CD4-positive, alpha-beta T cell treated with Interleukin-10 for 1 hour (primary cell): ENCODE results near the gene SPTBN1.

ENCODE experiments used
- DNase-seq: peaks from one replicate; pipeline ENCODE4 v3.0.0-alpha.2; 2020

SPTBN1 gene

GRCh38 chr2:54434711-54435110 is 21.4 kb upstream of the SPTBN1 start:
- no peak for DNase-seq

- no peak for DNase-seq
Observed at GRCh38 chr2:54435325-54436226, 20.6 kb upstream of the SPTBN1 start.

DNA sequence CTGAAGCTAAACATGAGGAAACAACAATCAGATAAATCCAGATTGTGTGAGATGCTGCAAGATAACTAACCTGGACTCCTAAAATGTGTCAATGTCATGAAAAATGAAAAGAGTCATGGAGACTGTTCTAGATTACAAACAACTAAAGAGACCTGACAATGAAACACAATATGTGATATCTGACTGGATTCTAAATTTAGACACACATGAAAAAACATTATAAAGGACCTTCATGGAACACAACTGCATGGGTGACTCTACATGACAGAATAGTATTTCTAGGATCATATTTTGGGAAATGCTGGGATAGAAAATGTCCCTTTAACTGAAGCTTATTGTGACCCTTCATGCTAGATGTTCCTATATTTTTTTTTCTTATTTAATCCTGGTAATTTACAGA is 18.5 kb upstream of the SPTBN1 start:
- DNase-seq: no peak

GRCh38 chr2:54438271-54438670 is 17.9 kb upstream of the SPTBN1 start:
- no peak for DNase-seq

DNA sequence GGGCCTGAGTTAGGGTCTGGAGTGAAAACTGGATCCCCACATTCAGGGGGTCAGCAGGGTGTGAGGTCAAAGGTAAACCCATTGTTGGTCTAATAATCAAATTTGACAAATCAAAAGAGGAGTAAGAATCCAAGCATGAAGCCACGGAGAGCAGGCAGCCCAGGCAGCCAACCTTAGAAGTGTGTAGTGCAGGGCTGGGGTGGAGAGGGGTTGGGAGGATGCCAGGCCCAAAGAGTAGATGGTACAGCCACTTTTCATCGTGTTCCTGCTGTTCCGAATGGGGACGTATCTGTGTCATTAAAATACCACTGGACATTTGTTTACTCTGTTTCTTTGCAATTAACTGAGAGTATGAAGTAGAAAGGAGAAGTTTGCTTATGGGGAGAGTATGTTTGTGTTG is 16.5 kb upstream of the SPTBN1 start:
- no peak for DNase-seq

DNA sequence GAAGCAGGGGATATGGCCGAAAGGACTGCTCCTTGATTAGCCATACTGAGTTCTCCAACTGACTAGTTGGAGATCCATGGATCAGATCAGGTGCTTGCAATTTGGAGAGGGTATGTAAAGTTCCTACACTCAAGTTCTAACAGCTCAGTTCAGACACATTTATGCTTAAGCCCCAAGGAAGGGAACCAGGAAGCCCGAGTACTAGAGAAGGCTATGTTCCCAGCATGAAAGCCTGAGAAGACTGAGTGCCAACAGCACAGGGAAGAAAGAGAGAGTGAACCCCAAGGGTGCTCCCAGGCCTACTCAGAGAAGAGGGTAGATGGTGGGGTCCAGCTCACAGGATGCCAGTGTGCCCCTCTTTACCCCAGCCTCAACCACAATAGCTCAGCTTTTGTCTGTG is 16.1 kb upstream of the SPTBN1 start:
- DNase-seq: no peak

- no peak for DNase-seq
Observed at GRCh38 chr2:54444503-54444902, 11.6 kb upstream of the SPTBN1 start.

- DNase-seq: no peak
Observed at GRCh38 chr2:54446122-54446521, 10.0 kb upstream of the SPTBN1 start.

DNA sequence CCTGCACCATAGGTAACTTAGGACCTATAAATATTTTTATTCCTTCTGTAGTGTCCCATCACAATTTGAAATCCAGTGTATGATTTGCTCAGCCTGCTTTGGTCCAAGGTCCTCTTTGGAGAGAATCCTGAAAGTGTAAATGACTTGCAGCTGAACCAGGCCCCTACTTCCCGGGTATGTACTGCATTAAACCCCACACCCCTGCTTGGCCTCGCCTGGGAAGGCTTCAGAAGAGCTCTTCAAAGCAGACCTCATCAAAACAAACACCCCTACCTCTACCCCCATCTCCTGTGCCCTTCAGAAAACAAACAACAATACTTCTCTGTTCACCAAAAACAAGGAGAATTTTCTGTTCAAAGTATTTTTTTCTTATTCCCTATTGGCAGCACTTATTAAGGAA is 9.5 kb upstream of the SPTBN1 start:
- no peak for DNase-seq

DNA sequence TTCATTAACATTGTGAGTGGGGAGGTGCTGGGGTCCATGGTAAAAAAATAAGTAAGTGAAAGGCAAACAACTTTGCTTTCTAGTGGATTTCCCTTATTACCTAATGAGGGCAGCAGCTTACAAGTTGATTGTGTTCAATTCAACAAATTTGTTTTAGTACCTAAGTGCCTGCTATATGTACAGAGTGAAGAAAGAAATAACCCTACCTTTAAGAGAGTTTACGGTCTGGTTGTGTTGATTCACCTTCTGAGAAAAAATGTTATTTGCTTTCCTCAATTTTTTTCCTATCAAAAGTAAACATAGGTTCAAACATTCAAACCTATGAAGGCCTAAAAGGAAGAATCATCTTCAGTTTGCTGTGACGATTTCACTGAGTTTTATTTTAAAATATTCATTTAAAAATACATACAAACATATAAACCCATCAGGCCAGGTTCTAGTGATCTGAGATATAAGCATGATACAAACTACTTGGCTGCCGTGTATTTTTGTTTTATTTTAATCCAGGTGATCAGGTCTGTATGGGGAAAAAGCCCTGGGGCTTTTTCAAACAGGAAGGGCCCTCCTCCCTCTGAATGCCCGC is 1.5 kb upstream of the SPTBN1 start:
- no peak for DNase-seq

DNA sequence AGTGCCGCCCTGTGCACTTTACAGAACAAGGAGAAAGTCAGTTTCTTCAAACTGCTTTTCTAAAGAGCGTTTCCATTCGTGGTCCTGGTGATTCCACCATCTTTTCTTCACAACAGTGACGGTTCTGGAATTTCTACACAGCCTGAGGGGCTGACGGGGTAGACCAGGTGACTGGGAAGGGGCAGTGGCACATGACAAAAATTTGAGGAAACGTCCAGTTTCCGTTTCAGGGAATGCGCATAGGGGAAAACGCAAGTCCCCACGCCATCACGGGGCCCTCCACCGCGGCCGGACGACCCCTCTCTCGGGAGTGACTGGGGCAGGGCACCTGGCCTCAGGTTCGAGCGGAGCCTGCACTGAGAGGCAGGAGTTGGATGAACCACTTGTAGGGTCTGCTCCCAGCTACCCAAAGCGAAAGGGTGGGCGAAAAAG is 980 bp upstream of the SPTBN1 start:
- DNase-seq: no peak

DNA sequence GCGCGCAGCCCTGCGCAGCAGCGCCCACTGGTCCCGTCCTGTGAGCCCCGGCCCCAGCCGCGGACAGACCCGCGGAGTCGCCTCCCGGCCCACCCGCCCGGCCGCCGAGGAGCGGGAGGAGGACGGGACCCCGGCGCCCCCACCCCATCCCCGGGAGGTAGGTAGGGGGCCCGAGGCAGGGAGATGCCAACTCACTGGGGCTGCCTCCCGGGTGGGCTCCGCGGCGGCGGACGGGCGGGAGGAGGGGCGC is 160 bp downstream of the SPTBN1 start:
- no peak for DNase-seq

GRCh38 chr2:54456612-54457322 is 640 bp downstream of the SPTBN1 start:
- DNase-seq: no peak

DNA sequence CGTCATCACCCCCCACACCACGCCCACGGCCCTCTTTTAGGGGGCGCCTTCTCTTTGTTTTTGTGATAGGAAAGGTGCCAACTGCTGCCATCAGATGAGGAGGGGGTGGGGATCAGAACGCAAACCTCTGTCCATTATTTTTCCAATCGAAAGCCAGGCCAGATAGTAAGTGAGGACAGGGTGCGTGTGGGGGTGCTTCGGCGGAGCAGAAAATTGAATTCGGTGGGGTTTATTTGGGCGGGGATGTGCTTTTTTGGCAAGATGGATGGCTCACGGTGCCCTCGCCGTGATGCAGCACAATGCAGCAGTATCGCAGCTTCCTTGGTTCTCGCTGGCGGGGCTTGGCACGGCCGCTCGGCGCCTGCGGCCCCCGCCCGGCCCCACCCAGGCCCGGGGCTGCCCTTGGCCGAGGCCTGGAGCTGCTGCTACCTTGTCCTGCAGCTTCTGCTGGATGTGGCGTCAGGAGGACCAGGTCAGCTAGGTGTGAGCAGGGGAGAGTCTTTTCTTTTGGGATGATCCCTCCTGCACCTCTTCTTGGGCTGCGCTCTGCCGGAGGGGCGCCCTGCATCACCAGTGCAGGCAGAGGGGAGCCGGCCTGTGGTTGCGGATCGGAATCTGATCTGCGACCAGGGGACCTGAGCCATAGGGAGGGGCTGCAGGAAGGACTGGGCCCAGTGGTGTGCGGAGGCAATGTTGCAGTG is 1.3 kb downstream of the SPTBN1 start:
- DNase-seq: no peak

DNA sequence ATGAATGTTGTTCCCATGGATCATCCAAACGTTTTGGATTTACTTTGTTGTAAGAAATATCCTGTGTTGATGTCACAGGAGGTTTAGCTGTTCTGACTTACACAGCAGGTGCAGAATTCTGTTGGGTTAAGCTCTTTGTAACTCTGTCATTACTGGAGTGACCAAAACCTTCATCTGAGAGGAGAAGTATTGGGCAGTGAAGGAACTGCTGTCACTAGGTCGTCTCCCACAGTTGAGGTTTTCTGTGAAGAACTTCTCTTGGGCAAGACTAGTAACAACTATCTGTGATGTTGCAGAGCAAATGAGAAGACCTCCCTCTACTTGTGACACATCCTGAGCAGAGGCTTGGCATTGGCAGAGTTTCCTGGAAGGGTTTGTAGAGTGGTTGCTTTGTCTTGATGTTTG is 2.9 kb downstream of the SPTBN1 start:
- DNase-seq: no peak

DNA sequence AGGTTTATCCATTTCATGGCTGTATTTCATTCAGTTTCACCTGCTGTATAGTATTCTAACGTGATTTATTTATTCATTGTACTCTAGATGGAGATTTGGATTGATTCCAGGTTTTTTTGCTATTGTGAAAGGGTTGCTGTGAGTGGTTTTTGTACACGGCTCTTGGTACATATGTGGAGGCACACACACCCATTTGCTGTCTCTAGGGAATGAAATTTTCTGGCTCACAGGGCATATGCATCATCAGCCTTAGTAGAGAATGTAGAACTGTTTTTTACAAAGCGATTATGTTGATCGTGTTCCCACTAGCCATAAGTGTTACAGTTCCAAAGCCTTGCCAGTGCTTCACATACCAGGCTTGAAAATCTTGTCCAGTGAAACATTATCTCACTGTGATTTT is 5.1 kb downstream of the SPTBN1 start:
- no peak for DNase-seq

DNA sequence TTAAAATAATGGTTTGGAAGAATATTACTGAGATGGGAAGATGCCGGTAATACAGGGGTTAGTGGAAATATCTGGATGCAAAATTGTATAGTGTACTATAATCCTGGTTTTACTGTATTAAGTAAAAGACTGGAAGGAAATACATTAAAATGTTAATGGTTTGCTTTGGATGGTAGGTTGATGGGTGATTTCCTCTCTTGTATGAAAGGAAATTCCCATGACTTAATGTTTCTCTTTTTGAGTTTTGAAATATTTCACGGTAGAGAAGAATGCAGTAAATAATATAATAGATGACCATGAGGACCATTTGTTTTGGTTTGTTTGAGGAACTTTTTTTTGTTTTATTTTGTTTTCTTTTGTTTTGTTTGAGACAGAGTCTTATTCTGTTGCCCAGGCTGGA is 8.2 kb downstream of the SPTBN1 start:
- DNase-seq: no peak

- no peak for DNase-seq
Observed at GRCh38 chr2:54465143-54465542, 9.0 kb downstream of the SPTBN1 start.

- no peak for DNase-seq
Observed at GRCh38 chr2:54466870-54467269, 10.7 kb downstream of the SPTBN1 start.

DNA sequence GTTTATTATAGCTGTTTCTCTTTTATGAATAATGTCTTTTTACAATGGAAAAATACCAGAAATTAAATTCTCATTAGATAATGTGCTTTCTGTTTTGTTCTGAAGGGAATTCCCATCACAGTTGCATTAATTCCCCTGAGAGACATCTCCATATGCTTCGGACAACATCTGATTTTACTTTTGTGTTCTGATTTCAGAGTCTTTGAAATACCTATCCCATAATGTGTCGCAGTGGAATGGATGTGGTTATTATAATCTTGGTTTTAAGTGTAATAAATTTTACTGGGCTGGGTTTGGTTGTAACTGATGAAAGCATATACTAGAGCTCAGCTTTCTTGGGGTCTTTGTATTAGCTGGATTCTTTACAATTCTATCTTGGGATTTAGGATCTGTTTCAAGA is 12.5 kb downstream of the SPTBN1 start:
- no peak for DNase-seq

DNA sequence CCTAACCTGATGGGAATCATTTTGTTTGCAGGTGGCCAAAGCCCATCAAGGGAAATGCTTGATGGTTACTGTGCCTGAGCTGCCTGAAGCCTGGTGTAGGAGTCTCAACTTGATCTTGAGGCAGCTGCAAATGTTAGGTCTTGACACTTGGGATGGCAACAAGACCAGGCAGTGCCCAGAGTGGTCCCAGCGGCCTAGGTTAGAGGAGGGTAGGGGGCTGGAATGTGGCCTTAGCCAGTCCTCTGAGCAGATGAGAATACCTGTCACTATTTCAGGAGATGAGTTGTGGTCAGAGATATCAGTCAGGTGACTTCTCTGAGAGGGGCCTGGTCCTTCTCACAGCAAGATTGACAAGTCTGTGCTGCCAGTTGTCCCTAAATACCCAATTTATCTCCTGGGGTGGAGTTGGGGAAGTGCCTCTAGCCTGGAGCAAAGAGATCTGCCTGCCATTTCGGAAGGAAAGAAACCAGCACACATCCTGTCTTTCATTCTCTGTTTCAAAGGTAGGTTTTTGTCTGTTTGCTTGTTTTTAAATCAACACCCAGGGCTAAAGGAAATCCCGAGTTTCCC is 13.4 kb downstream of the SPTBN1 start:
- no peak for DNase-seq

GRCh38 chr2:54470266-54470938 is 14.3 kb downstream of the SPTBN1 start:
- DNase-seq: no peak

GRCh38 chr2:54471221-54471711 is 15.1 kb downstream of the SPTBN1 start:
- no peak for DNase-seq
